Lower lobe of right lung (tissue), 2 donors: Measurements from ENCODE around the gene CHD5. TPM values are rescaled to one million over a fixed set of nuclear protein-coding genes. Genes with fewer than 3 reads are reported as not detected.

ENCODE experiments used
- ATAC-seq, 2 donors: fragments of 200-7000 bp; cut with Tn5 transposase; one replicate each; pipeline ENCODE4 v1.9.1; 2020 to 2022; ENCODE audit warnings: mild to moderate bottlenecking in 2 of 2, moderate library complexity in 2 of 2
- DNase-seq: peaks from one replicate; pipeline ENCODE4 v3.0.0-alpha.2; 2020
- H3K27ac ChIP-seq: fragments of 200-600 bp; one replicate; pipeline ENCODE4 v1.8.0; 2022
- H3K27me3 ChIP-seq: fragments of 200-600 bp; one replicate; pipeline ENCODE4 v1.8.0; 2022; ENCODE audit warnings: low read depth
- H3K36me3 ChIP-seq: fragments of 200-600 bp; one replicate; pipeline ENCODE4 v1.8.0; 2022; ENCODE audit warnings: mild to moderate bottlenecking
- H3K4me1 ChIP-seq: fragments of 200-600 bp; one replicate; pipeline ENCODE4 v1.8.0; 2022
- H3K4me3 ChIP-seq: fragments of 200-600 bp; one replicate; pipeline ENCODE4 v1.8.0; 2022; ENCODE audit warnings: mild to moderate bottlenecking
- H3K9me3 ChIP-seq: fragments of 200-600 bp; one replicate; pipeline ENCODE4 v1.8.0; 2022
- intact Hi-C: fragments of 100-400 bp; cut with DNase I; formaldehyde crosslinking; loops from one replicate; pipeline ENCODE4 v1.11.0; 2022
- total RNA-seq: library from RNA; stranded (reverse); fragmentation: NEBNext Ultra II Directional; extraction: Animal tissue kit (Norgen Biotek cat#: 25700); gene quantifications from one replicate; pipeline ENCODE4 v1.2.1, GENCODE V29; 2021
- TF ChIP-seq, protein P1 (sequence below): fragments of 200-600 bp; IDR thresholded peaks from one replicate; pipeline ENCODE4 v1.8.0; 2022; ENCODE audit warnings: antibody characterized with exemption, mild to moderate bottlenecking
- donor health status: DM: no; HTN: yes; CAD: no; lungs with severe emphysema.

The CHD5 gene
- total RNA-seq, 1 donor from 2014 or later = 0.56 TPM

DNA sequence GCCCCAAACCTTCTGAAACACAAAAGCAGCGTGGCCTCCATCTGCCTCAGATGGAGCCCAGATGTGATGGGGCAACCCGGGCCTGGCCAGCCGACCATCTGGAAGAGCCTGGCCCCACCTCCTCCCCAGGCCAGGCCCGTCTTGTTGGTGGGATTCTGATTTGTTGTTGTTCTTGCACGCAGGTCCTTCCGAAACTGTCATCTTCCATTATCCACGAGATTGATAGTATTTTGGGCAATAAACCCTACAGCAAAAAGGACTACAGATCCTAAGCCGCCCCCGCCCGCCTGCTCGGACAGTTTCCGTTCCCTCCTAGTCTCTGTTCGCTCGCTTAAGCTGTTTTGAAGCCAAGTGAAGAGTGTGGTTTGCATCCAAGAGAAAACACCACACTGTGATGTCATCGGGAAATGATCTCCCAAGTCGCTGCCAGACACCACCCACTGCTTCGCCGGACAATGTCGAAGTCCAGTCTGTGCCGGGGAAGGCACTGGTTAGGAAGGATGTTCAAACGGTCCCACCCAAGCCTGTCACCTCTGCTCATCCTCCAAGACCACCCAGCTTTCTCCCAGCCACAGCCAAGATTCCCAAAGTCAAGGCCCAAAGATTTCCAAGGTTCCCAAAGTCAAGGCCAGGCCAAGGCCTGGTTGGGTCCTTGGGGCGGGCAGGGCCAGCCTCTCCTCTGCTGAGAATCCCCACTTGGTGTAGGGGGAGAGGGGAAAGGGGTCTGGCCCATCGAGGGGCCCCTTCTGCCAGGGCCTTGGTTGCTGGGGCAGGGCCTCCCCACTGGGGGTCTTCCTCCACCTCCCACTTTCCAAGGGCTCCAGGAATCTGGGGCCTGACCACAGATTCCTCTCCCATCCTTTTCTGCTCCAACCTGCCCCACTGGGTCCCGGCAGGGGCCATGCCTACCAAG lies 81.6 kb downstream of the CHD5 start:
- H3K4me1 ChIP-seq = no peaks in the 10 kb centered on the region
- H3K9me3 ChIP-seq = no peaks in the 10 kb centered on the region
- TF ChIP-seq, protein P1, sequence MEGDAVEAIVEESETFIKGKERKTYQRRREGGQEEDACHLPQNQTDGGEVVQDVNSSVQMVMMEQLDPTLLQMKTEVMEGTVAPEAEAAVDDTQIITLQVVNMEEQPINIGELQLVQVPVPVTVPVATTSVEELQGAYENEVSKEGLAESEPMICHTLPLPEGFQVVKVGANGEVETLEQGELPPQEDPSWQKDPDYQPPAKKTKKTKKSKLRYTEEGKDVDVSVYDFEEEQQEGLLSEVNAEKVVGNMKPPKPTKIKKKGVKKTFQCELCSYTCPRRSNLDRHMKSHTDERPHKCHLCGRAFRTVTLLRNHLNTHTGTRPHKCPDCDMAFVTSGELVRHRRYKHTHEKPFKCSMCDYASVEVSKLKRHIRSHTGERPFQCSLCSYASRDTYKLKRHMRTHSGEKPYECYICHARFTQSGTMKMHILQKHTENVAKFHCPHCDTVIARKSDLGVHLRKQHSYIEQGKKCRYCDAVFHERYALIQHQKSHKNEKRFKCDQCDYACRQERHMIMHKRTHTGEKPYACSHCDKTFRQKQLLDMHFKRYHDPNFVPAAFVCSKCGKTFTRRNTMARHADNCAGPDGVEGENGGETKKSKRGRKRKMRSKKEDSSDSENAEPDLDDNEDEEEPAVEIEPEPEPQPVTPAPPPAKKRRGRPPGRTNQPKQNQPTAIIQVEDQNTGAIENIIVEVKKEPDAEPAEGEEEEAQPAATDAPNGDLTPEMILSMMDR = no peak
- H3K36me3 ChIP-seq = peaks cover 33% of the 10 kb centered on the region
- H3K27ac ChIP-seq = no peak overlapping the region
- H3K4me3 ChIP-seq = no peak overlapping the region
- H3K27me3 ChIP-seq = peaks cover 28% of the 10 kb centered on the region
- peak; percentile 28 for DNase-seq
- intact Hi-C loops = no loop called here
- no peak for ATAC-seq

DNA sequence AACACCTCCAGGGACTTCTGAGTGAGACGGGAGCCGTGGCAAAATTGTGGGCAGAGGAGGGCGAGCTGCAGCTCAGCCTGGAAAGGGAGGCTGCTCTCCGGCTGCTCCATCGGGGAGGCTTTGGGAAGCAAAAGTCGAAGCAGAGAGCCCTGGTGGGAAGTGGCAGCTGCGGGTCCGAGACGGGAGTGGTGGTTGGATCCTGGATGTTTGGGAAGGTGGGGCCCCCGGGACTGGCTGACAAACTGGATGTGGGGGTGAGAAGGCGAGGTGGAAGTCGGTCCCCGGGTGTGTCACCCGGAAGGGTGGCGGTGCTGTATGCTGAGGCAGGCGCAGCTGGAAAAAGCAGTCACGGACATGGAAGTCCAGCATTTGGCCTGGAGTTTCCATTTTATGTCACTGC lies 82.3 kb downstream of the CHD5 start:
- Histone ChIP-seq H3K4me3 (no peak overlapping the region), H3K36me3 (peaks cover 35% of the 10 kb centered on the region), H3K9me3 (no peaks in the 10 kb centered on the region), H3K27ac (no peak overlapping the region), H3K27me3 (peaks cover 23% of the 10 kb centered on the region), H3K4me1 (no peaks in the 10 kb centered on the region)
- ATAC-seq (no peak), DNase-seq (peak; percentile 37)
- TF ChIP-seq, protein P1 = no peak
- intact Hi-C loops = no loop called here

DNA sequence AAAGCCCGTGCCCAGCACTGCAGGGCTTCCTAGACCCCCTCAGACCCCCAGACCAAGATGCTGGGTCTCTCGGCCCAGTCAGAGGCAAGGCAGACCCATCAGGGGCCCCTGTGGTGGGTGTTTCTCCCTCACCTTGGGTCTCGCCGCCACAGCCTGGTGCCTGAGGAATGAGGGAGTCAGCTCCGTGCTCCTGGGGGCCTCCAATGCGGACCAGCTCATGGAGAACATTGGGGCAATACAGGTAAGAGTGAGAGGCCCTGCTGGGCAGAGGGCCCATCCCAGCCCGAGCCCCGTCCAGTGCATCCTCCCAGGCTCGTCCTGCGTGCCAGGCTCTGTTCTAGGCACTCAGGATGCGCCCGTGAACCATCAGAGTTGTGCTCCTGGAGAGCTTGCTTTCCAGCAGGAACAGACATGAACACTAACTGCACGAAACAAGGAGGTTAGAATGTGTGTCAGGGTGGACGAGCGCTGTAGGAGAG lies 83.0 kb downstream of the CHD5 start:
- DNase-seq = peak; percentile 18

DNA sequence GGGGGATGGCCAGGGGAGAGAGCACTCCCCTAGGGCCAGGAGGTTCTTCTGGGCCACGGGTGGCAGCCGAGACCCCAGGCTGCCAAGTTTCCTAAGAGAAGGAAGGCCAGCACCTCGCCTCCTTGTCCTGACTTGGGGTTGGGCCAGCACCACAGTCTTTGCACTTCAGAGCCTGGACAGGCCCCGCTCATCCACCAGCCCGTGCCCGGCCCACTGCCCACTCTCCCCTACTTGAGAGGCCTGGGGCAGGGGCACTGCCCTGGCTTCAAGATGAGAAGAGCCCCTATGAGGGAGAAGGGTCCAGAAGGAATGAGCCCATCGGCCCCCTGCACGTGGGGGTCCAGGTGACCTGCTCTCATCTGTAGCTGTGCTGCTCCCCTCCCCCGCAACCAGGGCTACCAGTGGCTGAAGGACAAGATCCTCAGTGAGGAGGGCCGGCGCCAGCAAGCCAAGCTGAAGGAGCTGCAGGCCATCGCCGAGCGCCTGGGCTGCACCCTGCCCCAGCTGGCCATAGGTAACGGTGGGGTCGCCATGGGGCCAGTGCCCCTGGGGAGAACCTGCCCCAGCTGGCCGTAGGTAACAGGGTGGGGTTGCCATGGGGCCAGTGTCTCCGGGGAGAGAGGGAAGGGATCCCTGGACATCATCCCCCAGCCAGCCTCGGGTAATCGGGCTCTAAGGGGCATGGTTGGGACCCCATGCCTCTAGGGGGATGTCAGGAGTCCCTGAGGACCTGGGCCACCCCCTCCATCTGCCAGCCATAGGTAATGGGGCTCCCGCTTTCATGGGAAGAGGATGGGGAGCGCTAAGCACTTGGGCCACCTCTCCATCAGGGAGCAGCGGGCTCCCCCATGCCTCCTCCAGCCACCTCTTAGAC lies 83.6 kb downstream of the CHD5 start:
- ATAC-seq (no peak), DNase-seq (peak; percentile 46)
- TF ChIP-seq, protein P1 = no peak
- H3K9me3 ChIP-seq = no peaks in the 10 kb centered on the region
- H3K4me3 ChIP-seq = no peak overlapping the region
- H3K27ac ChIP-seq = no peak overlapping the region
- peaks cover 10% of the 10 kb centered on the region for H3K27me3 ChIP-seq
- intact Hi-C loops = no loop called here
- peaks cover 42% of the 10 kb centered on the region for H3K36me3 ChIP-seq
- no peaks in the 10 kb centered on the region for H3K4me1 ChIP-seq

More for the DNA sequence above, 83.0 kb downstream of the CHD5 start:
- intact Hi-C loops = no loop called here
- TF ChIP-seq, protein P1 = no peak
- no peaks in the 10 kb centered on the region for H3K4me1 ChIP-seq
- no peaks in the 10 kb centered on the region for H3K9me3 ChIP-seq
- no peak overlapping the region for H3K27ac ChIP-seq
- H3K36me3 ChIP-seq = peaks cover 37% of the 10 kb centered on the region
- no peak for ATAC-seq
- no peak overlapping the region for H3K4me3 ChIP-seq
- H3K27me3 ChIP-seq = peaks cover 16% of the 10 kb centered on the region

DNA sequence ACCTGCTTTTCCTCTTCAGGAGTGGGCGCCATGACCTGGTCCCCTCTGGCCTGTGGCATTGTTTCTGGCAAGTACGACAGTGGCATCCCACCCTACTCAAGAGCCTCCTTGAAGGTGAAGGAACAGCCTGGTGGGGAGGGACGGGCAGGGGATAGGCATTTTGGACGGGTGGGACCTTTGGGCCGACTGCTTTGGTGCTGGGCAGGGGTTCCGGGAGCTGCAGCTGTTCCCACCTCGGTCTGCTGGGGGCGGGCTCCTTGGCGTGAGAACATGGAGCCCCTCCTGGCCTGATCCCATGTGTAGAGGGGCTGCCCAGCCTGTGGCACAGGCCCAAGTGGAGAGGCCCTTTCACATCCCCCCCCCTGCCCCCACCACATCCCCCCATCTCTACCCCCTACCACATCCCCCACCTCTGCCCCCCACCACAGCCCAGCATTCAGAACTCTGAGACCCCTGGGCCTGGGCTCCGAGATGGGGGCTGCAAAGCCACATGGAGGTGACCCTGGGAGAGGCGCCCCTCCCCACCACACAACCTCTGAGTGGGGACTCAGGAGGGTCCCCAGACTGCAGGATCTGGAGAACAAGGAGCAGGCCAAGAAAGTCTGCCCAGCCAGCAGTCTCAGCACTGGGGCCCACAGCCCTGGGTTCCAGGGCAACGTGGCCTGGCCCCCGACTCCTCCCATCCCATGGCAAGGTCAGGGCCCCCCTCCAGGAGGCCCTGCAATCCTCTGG lies 84.4 kb downstream of the CHD5 start:
- TF ChIP-seq, protein P1 = no peak
- peaks cover 6% of the 10 kb centered on the region for H3K27me3 ChIP-seq
- intact Hi-C loops = no loop called here
- H3K27ac ChIP-seq = no peak overlapping the region
- DNase-seq = peak; percentile 27
- H3K4me1 ChIP-seq = no peaks in the 10 kb centered on the region
- ATAC-seq = no peak
- no peaks in the 10 kb centered on the region for H3K9me3 ChIP-seq
- no peak overlapping the region for H3K4me3 ChIP-seq
- H3K36me3 ChIP-seq = peaks cover 42% of the 10 kb centered on the region
